Activated CD4-positive, alpha-beta T cell treated with anti-CD3 and anti-CD28 coated beads, Interleukin-2, amount 50 U/mL, for 48 hours (primary cell): Measurements from ENCODE around the gene PDE4D.
"Not testable (repeated sequence)": the region's sequence is repeated elsewhere in the genome, so short reads cannot be mapped to it uniquely, and the experiment has no call there.

Experiments used
- DNase-seq, 2 experiments: peaks; one replicate each; pipeline ENCODE4 v3.0.0-alpha.2; 2020

PDE4D gene

DNA sequence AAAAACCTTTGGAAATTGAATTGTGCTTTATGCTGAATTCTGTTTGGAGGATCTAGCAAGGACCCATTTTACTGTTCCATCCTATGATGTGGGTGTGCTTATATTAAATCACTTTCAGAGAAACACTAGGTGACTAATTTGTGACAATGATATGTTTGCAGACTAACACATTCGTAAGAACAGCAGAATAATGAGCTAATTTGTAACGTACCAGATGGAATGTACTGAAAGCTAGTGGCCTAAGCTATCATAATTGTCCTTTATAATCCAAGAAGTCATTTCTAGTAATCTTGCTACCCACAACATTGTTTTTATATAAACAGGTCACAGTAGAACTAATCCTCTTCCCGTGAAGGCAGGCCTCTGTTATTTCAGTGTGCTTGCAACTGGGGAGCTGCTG is 292.5 kb downstream of the PDE4D start:
- no peak for DNase-seq

DNA sequence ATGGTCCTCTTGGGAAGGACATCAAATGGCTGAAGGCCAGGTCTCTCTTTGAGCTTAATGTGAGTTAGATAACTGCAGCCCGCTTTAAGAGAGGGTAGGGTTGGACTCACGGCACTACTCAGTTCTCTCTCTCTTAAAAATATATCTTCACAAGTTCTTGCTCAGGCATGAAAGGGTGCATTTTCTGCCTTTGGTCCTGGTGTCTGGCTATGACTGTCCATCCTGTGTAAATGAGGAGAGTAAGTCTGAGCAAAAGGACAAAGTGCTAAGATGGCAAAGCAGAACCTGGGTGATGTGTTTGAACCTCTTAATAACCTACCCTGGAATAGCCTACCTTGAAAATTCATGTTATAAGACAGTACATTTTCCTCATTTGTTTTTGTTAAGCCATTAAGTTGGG is 293.4 kb downstream of the PDE4D start:
- DNase-seq, result no peak

DNA sequence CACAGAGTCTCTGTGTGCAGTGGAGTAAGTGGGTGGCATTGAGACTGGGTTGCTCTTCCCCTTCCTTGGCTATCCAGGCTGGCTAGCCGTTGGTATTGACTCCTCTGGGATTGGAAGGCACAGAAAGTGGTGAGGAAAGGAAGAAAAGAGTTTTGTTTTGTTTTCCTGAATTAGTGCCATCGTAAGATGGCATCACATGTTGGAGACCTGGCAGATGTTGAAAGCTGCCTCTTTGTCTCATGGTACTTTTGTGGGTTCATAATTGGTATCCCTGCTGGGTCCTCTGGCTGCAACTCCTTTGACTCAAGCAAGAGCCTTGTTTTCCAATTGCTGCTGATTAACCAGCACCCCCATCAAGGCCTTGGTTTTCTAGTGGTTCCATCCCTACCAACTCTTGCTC is 293.8 kb downstream of the PDE4D start:
- DNase-seq, result no peak

DNA sequence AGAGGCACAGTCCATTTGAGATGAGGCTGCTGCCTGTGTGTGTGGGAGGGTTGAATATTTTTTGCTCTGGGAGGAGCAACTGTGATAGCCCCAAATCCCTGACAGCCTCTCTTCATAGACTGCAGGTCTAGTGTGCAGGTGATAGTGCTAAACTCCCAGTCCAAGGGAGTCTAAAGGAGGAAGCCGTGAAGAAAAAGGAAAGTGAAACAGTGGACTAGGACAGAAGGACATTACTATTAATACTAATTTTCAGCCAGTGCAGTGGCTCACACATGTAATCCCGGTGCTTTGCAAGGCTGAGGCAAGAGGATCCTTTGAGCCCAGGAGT is 295.0 kb downstream of the PDE4D start:
- no peak for DNase-seq

DNA sequence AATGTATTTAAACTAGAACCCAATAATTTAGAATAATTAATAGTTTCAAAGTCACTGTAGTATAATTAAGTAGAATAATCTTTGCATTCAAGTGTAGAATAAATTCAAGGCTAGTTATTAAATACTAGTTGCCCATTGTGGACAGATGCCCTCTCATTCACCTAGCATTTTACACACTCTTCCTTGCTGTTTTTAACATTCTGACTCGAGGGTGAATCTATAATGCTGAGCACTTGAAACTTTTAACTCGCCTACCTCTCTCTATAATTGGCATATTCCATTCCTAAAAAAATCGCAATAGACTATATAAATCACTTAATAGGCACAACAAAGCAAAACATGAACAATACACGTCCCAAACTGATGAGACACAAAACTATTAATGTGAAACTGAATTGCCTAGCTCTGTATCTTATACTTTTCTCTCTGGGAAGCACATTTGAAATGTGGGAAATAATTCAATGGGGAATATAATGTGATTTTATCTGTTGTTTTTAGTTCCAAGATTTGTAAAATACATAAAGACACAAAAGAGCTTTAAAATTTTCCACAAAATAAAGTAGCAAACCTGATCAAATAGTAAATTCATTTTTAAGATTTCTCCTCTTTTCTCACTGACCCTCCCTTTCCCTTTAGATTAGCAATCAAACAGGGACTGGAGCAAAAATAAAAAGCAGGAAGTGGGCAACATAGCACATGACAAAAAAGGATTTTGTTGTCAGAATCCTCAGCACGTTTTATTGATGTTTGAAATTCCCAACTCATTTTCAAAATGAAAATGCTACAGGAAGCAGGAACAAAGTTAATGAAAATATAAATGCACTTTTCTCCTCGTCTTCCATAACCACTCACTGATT is 295.6 kb downstream of the PDE4D start:
- no peak for DNase-seq

DNA sequence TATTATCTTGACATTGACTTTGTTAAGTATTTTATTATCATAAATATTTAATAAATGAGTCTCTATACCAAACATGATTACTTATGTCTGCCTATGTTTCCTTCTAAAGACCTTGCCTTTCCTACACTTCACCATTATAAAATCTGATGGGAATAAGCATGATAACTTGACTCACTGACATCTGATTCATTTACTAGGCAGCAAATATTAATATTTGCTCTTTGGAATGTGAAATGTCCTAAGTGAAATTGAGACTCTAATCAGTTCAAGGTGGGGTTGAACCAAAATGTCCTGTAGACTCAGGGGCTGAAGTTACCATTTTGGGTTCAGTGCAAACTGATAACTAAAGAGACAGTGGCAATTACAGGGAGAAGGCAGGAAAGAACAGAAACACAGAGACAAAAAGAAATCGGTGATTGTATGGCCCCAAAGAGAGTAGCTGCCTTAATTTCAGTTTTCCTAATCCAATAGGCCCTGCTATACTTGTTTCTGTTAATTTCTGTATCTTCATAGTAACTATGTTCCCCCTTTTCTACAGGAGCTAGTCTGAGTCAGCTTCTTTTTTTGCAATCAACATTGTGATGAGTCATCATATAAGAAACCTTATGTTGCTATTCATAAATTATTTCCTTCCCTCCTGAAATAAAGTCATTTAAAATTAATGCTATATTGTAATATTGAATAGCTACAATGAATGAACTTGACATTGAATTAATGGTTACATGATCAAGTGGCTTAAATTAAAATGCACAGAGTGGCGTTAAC is 296.8 kb downstream of the PDE4D start:
- no peak for DNase-seq

DNA sequence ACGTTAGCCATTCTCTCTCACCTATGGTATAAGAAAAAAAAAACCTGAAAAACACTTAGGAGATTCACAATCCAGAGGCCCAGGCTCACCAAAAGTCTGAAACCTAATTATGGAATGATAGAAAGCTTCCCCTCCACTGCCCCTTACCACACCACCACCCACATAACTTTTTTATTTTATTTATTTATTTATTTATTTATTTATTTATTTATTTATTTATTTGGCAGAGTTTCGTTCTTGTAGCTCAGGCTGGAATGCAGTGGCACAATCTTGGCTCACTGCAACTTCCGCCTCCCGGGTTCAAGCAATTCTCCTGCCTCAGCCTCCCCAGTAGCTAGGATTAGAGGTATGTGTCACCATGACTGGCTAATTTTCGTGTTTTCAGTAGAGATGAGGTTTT is 299.4 kb downstream of the PDE4D start:
- not testable (repeated sequence) for DNase-seq

DNA sequence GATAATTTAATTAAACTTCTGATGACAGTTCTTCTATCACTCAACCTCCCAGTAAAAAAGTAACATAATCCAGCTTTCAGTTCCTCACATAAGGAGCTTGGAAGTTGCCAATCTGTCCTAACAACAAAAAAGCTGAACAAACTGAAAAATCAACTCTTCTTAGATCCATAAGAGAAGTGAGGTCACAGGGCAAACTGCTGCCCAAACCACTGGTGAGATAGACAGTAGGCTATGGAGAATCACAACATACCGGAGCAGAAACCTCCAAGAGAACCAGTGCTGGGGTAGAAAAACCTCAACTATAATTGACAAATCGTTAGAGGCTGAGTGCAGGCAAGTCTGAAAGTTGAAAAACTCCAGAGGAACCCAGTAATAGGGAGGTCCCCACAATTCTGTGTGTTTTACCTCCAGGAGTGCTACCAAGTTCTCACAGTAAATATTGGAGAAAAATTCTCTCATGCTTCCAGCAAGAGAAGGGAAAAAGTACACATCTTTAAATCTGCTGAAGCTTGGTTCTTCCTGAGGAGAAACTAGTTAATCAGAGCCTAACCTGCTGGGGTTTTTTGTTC is 300.0 kb downstream of the PDE4D start:
- no peak for DNase-seq

DNA sequence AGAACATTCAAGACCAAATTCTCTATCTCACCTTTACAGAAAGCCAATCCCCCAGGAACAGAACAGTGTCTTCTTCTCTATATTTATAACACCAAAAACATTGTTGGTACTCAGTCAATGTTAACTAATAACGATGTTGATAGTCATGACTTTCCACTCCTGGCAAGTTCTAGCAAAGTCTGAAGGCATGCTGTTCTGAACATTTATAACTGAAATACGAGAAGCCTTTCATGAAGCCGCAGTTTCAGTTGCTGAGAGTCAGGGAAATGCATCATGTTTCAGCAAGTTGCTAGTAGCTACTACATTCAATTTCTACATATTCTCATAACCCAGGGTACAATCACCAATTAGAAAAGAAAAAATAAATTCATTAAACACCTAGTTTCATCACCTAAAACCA is 301.4 kb downstream of the PDE4D start:
- DNase-seq, result no peak

DNA sequence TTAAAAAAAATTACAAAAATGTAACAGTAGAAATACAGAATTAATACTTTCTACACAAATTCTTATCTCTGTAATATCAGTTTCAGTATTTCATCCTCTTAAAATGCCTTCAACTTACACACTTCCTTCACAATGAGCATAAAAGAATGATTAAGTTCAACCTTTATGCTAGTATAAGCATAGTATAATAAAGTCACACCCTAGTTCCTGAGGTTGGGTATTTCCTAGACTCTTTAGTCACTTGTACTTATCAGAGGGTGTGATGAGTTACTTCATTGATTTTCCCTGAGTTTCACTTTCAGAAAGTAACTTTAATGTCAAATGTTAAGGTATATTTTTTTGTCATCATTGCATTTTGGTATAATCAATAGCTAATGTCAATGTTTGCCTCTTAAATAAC is 302.4 kb downstream of the PDE4D start:
- no peak for DNase-seq

DNA sequence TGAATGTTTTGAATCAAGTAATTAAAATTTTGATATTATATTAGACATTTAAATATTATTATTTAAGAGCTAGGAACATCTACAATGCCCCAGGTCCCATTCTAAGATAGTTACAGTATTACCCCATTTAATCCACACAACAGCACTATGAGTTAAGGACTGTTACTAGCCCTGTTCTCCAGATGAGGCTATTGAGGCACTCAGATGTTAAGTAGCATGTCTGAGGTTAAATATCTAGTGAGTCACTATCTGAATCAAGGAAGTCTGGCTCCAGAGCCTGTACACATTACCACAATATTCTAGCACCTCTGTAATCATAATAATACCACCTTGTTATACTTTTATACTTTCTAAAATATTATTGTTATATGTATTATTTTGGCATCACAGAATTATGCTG is 304.6 kb downstream of the PDE4D start:
- DNase-seq, result no peak

DNA sequence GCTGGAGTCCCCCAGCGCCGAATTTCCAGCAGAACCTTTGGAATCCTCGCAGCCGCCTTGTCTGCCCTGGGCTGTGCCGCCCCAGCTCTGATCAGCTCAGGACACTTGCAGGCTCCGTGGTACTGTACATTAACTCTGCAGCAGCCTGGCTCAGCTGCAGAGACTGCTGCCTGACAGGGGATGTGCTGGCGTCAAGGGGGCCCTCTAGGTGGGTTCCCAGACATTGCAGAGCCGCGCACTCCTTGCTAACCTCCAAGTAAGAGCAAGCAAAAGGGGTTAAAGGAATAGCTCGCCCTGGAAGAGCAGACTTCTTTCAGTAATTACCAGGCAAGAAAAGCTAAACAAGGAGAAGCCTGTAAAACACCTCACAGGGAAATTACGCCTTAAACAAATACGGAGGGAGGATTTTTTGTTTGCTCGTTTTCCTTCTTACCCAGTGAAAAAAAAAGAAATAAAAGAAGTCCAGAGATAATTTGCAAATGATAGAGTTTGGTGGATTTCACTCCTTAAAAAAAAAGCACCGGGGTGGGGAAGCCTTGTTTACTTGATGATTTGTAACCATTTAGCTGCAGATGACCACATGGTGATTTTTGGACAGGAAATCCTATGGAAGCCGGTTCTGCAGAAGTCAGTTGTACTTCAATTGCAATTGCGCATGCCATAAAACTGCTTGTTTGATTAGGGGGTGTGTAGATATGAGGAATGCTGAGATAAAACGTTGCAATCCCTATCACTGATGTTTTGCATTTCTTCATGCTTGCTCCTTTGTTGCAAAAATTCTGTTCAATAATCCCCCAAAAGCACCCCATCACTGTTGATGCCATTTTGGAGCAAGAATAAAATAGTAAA is 305.8 kb downstream of the PDE4D start:
- no peak for DNase-seq

DNA sequence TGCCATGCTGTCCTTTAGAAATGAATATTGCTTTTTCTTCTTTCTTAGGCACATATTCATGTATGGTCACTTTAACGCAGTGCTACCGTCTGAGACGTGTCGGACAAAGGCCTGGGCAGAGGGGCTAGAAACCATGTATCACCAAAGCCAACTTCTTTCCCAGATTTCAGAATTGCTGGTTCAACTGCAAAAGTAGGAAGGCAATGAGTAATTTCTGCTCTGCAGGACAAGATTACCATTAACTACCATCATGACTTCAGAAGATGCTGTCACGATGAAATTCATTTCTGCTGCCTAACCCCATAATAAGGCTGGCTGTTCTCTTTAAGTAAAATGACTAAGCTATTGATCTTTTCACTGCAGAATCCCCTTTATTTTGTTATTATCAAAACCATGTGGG is 306.7 kb downstream of the PDE4D start:
- DNase-seq, result no peak

DNA sequence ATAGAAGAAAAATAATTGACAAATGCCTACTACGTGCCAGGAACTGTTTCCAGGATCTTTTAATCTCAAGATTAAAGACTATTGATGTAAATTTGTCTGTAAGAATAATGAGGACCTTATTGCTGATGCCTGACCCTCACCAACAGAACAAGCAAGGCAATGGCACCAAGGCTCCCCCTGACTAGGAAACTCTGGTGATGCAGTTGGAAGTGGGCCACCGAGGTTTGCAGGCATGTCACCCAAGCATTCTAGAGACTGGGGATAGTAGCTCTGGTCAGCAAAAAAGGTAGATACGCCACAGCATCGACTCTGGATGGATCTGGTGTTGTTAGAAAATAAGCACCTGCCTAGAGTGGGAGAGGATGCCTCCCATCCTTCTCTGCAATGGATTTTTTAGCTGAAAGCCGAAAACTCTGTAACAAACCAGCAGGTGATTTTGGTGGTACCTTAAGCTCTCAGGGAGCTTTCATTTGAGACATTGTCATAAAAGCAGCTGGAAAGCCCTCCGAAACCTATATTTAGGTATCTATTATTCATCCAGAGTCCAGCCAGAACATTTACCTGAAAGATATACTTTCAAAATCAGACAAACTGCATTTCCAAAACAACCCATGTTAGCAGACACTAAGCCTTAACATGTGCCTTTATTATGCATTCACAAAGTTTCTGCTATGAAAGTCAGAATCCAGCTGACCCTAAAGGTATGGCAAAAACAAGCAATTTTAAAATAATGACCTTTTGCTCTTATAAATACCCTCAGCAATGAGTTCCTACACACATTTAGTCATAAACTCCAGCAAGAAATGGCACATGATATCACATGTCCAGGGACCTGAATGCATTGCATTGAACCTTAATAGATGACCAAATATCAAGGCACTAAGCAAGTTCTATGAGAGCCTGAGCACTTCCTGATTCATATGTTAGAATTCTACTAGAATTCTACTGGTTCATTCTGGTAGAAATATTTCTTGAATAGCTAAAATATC is 308.4 kb downstream of the PDE4D start:
- DNase-seq, result no peak

DNA sequence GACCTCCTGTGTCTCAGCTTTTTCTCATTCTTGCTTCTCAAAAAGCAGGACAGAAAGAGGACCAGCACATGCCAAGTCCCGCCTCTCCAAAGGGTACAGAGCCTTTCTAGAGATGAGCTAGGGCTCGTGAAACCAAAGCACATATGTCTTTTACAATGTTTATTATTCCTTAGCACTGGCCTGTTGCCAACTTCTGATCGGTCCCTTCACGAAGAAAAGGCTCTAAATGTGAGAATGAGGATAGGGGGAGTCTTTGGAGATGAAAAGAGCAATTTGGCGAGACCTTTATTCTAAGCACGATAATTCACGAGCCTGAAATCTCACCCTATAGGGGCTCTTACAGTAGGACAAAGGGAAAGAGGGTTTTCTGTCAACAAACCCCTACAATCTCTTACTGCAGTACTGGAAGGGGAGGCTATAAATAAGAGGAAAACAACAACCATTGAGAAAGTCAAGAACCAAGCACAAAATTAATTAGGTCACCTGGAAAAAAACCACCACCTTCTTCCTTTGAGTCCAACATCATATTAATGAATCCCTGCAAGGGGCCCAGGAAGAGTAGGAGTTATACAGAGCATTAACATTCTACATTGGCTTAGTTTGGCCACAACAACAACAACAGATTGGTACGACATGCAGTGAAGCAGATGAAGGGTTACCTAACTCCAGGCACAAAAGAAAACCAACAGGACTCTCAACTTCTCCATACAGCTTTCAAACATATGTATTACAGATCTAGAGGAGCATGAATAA is 309.5 kb downstream of the PDE4D start:
- no peak for DNase-seq

DNA sequence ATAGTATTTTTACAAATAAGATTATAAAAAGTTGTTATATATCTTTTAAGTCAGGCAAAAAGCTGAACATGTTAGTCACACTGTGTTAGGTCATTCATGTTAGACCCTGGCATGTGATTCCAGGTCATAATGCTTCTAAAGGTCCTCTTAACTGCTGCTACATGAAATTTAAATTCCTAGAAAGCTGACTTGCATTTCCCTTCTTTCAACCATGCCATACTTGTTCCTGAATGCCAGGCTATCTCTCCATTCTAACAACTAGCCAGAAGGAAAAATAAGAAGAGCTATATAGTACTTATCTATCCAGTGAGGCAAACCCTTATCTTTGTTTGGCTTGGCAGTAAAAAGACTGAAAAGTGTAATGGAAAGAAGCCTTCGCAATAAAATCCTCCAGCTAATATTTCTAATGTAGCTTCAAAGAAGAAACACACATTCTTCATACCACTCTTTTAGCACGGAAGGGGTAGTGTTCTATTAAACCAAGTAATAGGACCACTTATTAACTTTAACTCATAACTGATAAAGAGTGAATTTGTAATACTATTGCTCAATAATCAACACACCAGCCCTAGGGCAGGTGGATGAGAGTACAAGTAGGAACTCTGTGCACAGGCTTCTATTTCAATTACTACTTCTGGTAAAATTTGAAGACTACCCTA is 310.2 kb downstream of the PDE4D start:
- no peak for DNase-seq

DNA sequence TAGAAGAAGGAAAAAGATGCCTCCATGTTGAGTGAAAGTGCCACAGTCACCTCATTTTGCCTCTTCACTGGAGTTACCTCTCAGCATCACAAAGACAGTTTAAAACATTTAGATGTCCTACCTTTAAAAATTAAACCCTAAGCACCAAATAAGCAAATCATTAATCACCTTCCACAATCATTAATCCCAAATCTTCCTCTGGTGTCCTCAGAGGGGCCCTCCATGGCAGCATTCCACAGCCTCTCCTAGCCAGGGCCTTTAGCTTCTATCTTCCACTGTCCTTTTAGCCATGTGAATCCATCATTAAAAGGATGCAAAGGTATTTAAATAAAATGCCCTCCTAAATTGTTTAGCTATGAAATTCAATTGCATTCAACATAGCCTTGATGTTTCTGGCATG is 310.8 kb downstream of the PDE4D start:
- no peak for DNase-seq

DNA sequence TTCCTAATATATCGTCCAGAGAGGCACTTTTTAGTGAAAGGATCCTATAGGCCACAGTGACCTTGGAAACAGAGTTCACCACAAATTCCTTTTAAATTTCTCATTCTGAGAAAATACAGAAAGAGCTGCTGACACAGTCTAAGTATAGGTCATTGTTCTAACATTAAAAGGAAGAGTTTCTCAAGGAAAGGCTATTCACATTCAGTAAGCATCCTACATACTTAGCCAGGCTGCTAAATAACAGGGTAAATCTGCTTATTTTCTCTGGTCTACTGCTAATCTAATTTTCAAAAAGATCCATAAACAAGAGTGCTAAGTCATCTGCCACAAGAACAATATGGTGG is 313.7 kb downstream of the PDE4D start:
- DNase-seq, result no peak

DNA sequence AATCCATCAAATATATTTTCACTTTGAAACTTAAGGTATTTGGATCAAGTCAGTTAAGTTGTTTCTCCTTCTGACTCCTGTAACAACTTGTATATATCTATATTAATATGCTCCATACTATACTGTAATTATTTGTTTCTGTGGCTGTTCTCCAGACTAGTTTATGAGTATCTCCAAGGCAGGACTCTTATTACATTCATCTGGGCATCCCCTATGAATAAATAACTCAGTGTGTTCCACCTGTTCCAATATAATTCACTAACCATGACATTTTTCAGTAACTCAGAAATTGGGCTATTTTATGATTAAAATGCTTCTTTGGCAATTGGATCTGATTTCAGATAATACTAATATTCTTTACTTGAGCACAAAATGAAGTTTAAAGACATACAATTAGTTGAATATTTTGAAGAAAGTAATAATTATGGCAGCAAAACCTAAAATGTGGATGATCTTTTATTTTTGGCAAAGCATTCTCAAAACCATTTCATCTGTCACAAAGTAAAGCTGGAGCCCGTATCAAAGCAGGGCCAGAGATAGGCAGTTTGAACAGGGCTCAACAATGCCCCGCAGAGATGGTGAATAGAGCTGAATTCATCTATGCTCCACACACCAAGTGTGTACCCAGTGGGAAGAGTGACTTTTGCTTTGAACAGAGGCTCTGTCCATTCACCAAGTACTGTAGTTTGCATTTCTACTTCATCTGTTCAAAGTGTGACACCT is 314.3 kb downstream of the PDE4D start:
- no peak for DNase-seq

DNA sequence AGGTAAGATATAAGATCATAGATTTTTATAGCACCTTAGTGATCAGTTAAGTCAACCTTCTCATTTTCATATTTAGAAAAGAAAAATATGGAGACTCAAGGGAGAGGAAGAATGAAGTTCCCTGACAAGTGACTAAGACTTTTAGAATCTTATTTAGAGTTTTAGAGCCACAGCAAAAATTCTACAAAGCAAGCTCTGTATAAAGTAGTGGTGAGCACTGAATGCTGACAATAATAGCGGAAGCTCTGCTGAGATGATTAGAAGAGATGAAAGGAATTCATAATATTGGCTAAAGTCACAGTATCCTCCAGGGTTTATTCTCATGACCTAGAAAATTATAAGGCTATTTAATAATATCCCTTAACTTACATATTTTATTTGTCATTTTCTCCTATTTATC is 316.0 kb downstream of the PDE4D start:
- DNase-seq, result no peak
